SK-N-SH (cell line): ENCODE measurements around the gene CHD6. TPM values are rescaled to one million over a fixed set of nuclear protein-coding genes. Genes with fewer than 3 reads are reported as not detected.

ENCODE experiments used
- CTCF ChIA-PET: fragments of 300-600, 350-600 bp; formaldehyde crosslinking; extraction: SDS; loops from one replicate; lab custom pipeline; 2021; lab: Yijun Ruan, JAX
- POLR2A ChIA-PET: fragments of 350-600 bp; sonication (Branson Sonifier 250); formaldehyde crosslinking; extraction: SDS; loops from one replicate; lab custom pipeline; 2020; ENCODE audit warnings: antibody characterized with exemption, inconsistent platforms; lab: Yijun Ruan, JAX
- DNase-seq: peaks from one replicate; pipeline ENCODE4 v3.0.0; 2012
- H2AFZ ChIP-seq: fragments of 200-600 bp; sonication (generic); 2 replicates; pipeline ENCODE4 v1.8.1; 2016; ENCODE audit warnings: antibody characterized with exemption, mild to moderate bottlenecking, low read depth
- H3F3A ChIP-seq: fragments of 200-600 bp; sonication (generic); replicated peaks from 2 replicates; pipeline ENCODE3; 2016; ENCODE audit warnings: antibody characterized with exemption, mild to moderate bottlenecking; ENCODE audit not compliant: insufficient read depth
- H3K27ac ChIP-seq, 2 experiments: fragments of 200-500 bp in 1 of 2; fragments of 200-600 bp in 1 of 2; sonication (Bioruptor generic) in 1 of 2; sonication (generic), shearing (Covaris generic) in 1 of 2; 2 replicates each; pipeline versions ENCODE4 v1.5.1 to v1.6.1; 2014 to 2016; ENCODE audit warnings: low read depth in 2 of 2, inconsistent platforms in 1 of 2, low read length in 1 of 2, mild to moderate bottlenecking in 1 of 2, mixed read lengths in 1 of 2
- H3K27me3 ChIP-seq: fragments of 200-600 bp; sonication (generic), shearing (Covaris generic); 2 replicates; pipeline ENCODE4 v1.6.1; 2016; ENCODE audit warnings: mixed run types; ENCODE audit not compliant: insufficient read depth
- H3K36me3 ChIP-seq, 2 experiments: fragments of 200-500 bp in 1 of 2; fragments of 200-600 bp in 1 of 2; sonication (Bioruptor generic) in 1 of 2; sonication (generic) in 1 of 2; replicated peaks in 1 of 2; 2 replicates each; pipeline versions ENCODE3 to v1.5.1; 2014 to 2016; ENCODE audit warnings: low read length in 1 of 2, mild to moderate bottlenecking in 1 of 2; ENCODE audit not compliant: insufficient read depth in 2 of 2, control insufficient read depth in 1 of 2
- H3K4me1 ChIP-seq, 2 experiments: fragments of 200-500 bp in 1 of 2; fragments of 200-600 bp in 1 of 2; sonication (Bioruptor generic) in 1 of 2; sonication (generic), shearing (Covaris generic) in 1 of 2; 2 replicates each; pipeline versions ENCODE4 v1.5.1 to v1.6.1; 2014 to 2016; ENCODE audit warnings: low read depth in 1 of 2, low read length in 1 of 2, mixed run types in 1 of 2; ENCODE audit not compliant: insufficient read depth in 2 of 2, control insufficient read depth in 1 of 2
- H3K4me2 ChIP-seq: fragments of 200-600 bp; sonication (generic), shearing (Covaris generic); 2 replicates; pipeline ENCODE4 v1.6.1; 2017; ENCODE audit warnings: mixed run types
- H3K4me3 ChIP-seq, 2 experiments: fragments of 200-500 bp in 1 of 2; fragments of 200-600 bp in 1 of 2; sonication (Bioruptor generic) in 1 of 2; sonication (generic), shearing (Covaris generic) in 1 of 2; 2 replicates each; pipeline versions ENCODE4 v1.5.1 to v1.8.1; 2014 to 2016; ENCODE audit warnings: low read depth in 2 of 2, inconsistent platforms in 1 of 2, low read length in 1 of 2, mild to moderate bottlenecking in 1 of 2, mixed read lengths in 1 of 2, moderate library complexity in 1 of 2
- H3K79me2 ChIP-seq: fragments of 200-600 bp; sonication (generic); 2 replicates; pipeline ENCODE4 v1.8.1; 2017; ENCODE audit warnings: mild to moderate bottlenecking; ENCODE audit not compliant: insufficient read depth
- H3K9ac ChIP-seq: fragments of 200-600 bp; sonication (generic); 2 replicates; pipeline ENCODE4 v1.6.1; 2017; ENCODE audit warnings: mixed run types
- H3K9me2 ChIP-seq: fragments of 200-600 bp; sonication (generic); 2 replicates; pipeline ENCODE4 v1.6.1; 2017; ENCODE audit warnings: mixed run types
- H3K9me3 ChIP-seq: fragments of 200-600 bp; sonication (generic); 2 replicates; pipeline ENCODE4 v1.6.1; 2017; ENCODE audit warnings: mixed run types, mild to moderate bottlenecking, moderate library complexity
- H4K20me1 ChIP-seq: fragments of 200-600 bp; sonication (generic); 2 replicates; pipeline ENCODE4 v1.6.1; 2017; ENCODE audit warnings: mild to moderate bottlenecking, mixed run types; ENCODE audit not compliant: insufficient read depth
- CHD2 ChIP-seq: fragments of 150-350 bp; IDR thresholded peaks from 2 replicates; pipeline ENCODE4 v1.6.1; 2018; ENCODE audit warnings: low read length; ENCODE audit not compliant: partially characterized antibody
- EP300 ChIP-seq, 2 experiments: IDR thresholded peaks; 2 replicates each; pipeline versions ENCODE4 v1.4.0 to v1.6.1; 2012; ENCODE audit warnings: borderline replicate concordance in 1 of 2, low read depth in 1 of 2, low read length in 1 of 2
- FOSL2 ChIP-seq: IDR thresholded peaks from 2 replicates; pipeline ENCODE4 v1.4.0; 2012; ENCODE audit warnings: low read depth, mild to moderate bottlenecking, moderate library complexity, borderline replicate concordance
- GABPA ChIP-seq: IDR thresholded peaks from 2 replicates; pipeline ENCODE4 v1.4.0; 2012; ENCODE audit warnings: low read depth, mild to moderate bottlenecking
- JUND ChIP-seq: IDR thresholded peaks from 2 replicates; pipeline ENCODE4 v1.4.0; 2012
- MEF2A ChIP-seq: IDR thresholded peaks from 2 replicates; pipeline ENCODE4 v1.4.0; 2012; ENCODE audit warnings: low read depth, borderline replicate concordance
- TCF12 ChIP-seq: IDR thresholded peaks from 2 replicates; pipeline ENCODE4 v1.4.0; 2012
- USF2 ChIP-seq: fragments of 150-350 bp; IDR thresholded peaks from 2 replicates; pipeline ENCODE4 v1.6.1; 2017; ENCODE audit warnings: antibody characterized with exemption, low read length, low read depth, borderline replicate concordance
- YY1 ChIP-seq: IDR thresholded peaks from 2 replicates; pipeline ENCODE4 v1.4.0; 2012; ENCODE audit warnings: low read depth, mild to moderate bottlenecking
- WGBS: methylation state at CpG from one replicate; pipeline ENCODE4 v1.1.6; 2017; ENCODE audit warnings: low lambda C conversion rate; 5-methylcytosine and 5-hydroxymethylcytosine counted together
- polyA plus RNA-seq, 3 experiments: library from polyadenylated mRNA; depleted of rRNA; stranded (reverse); fragments of >200 nt; gene quantifications; 2 replicates each; pipeline ENCODE4 v1.2.3, GENCODE V29; 2012
- TF ChIP-seq, protein P1 (sequence below): IDR thresholded peaks from 2 replicates; pipeline ENCODE4 v1.4.0; 2012; ENCODE audit warnings: low read depth
- TF ChIP-seq, protein P2 (sequence below): IDR thresholded peaks from 2 replicates; pipeline ENCODE4 v1.4.0; 2012; ENCODE audit warnings: low read depth, borderline replicate concordance
- TF ChIP-seq, protein P3 (sequence below): IDR thresholded peaks from 2 replicates; pipeline ENCODE4 v1.4.0; 2012; ENCODE audit warnings: low read depth, borderline replicate concordance

CHD6 gene
- polyA plus RNA-seq, 1 of the 3 experiments (the other 2 are of a cell fraction): 7.1 TPM

DNA sequence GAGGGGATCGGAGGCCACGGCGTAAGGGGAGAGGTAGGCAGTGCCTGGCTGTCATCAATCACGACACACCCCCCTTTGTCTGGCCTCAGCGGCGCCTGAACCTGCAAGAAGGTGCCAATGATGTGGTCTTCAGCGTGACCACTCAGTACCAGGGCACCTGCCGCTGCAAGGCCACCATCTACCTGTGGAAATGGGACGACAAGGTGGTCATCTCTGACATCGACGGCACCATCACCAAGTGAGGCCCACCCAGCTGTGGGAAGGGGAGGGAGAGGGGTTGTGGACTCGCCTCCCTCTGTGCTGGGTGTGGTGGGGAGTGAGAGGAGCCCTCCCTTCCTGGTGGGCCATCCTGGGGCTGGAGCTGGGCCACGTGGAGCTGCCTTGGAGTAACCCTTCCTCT is 261.2 kb downstream of the CHD6 start:
- 94% methylated on average over 11 of the region's 13 CpGs for WGBS
- no peaks in the 10 kb centered on the region for H3K9me2 ChIP-seq
- ChIA-PET POLR2A (no interaction called here), CTCF (interaction anchor here (1.1 to 8.1 kb wide), 2 partner anchors 17 to 192 kb away, joined by 3 to 55 read pairs; partner anchors contain the start of gene LPIN3)
- no peaks in the 10 kb centered on the region for H4K20me1 ChIP-seq
- no peaks in the 10 kb centered on the region for H3K36me3 ChIP-seq
- H3K79me2 ChIP-seq: no peaks in the 10 kb centered on the region
- H2AFZ ChIP-seq: no peak overlapping the region
- H3K4me2 ChIP-seq: no peak overlapping the region
- TF ChIP-seq, protein P1, sequence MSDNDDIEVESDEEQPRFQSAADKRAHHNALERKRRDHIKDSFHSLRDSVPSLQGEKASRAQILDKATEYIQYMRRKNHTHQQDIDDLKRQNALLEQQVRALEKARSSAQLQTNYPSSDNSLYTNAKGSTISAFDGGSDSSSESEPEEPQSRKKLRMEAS: no peak
- TF ChIP-seq, protein P2, sequence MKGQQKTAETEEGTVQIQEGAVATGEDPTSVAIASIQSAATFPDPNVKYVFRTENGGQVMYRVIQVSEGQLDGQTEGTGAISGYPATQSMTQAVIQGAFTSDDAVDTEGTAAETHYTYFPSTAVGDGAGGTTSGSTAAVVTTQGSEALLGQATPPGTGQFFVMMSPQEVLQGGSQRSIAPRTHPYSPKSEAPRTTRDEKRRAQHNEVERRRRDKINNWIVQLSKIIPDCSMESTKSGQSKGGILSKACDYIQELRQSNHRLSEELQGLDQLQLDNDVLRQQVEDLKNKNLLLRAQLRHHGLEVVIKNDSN: no peak
- TF ChIP-seq TCF12: no peak
- TF ChIP-seq FOSL2: no peak
- no peak for TF ChIP-seq EP300 (IDR thresholded peaks at IDR 0.05; ENCODE audit: borderline replicate concordance in 1 of 2, low read depth in 1 of 2, low read length in 1 of 2)
- no peak for TF ChIP-seq CHD2
- TF ChIP-seq JUND: no peak
- no peak for TF ChIP-seq GABPA
- TF ChIP-seq, all 33 proteins: peak for 0
- no peak overlapping the region for H3K9ac ChIP-seq
- DNase-seq: no peak
- H3F3A ChIP-seq: no peaks in the 10 kb centered on the region
- H3K27ac ChIP-seq: no peak overlapping the region
- H3K9me3 ChIP-seq: no peaks in the 10 kb centered on the region
- no peaks in the 10 kb centered on the region for H3K27me3 ChIP-seq
- H3K4me1 ChIP-seq: peaks cover 0 to 7% of the 10 kb centered on the region in 2 experiments; a peak in 1 of 4 replicates
- no peak overlapping the region for H3K4me3 ChIP-seq

DNA sequence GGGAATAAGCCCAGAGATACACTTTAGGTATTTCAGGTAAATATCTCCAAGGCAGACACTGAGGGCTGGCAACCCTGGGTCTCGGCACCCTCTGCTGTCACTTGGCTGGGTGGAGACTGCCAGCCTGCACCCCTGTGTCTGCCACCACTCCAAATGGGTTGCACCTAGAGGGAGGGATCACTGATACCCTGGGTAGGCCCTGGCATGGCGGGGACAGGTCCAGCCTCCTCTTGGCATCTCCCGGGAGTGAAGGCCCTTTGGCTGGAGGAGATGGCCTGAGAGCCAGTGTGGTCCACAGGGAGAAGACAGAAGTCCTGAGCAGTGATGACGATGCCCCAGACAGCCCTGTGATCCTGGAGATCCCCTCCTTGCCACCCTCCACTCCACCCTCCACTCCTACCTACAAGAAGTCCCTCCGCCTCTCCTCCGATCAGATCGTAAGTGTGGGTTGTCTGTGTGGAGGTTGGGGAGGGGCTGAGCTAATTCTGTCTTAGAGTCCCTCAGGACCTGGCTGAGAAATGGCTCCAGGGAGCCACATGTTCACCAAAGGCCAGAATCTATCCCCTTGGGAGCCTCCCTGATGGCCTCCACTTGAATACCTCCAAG is 262.5 kb downstream of the CHD6 start:
- no peaks in the 10 kb centered on the region for H3K27me3 ChIP-seq
- H3K4me3 ChIP-seq: no peak overlapping the region
- ChIA-PET POLR2A (no interaction called here), CTCF (interaction anchor here (1.1 to 1.8 kb wide), 3 partner anchors 15 to 190 kb away, joined by 3 to 4 read pairs (median 3); partner anchors contain the start of gene LPIN3)
- peaks cover 0 to 3% of the 10 kb centered on the region in 2 experiments; a peak in 1 of 4 replicates for H3K4me1 ChIP-seq
- no peaks in the 10 kb centered on the region for H3K79me2 ChIP-seq
- no peak overlapping the region for H3K27ac ChIP-seq
- H3K9ac ChIP-seq: no peak overlapping the region
- no peak overlapping the region for H3K4me2 ChIP-seq
- no peaks in the 10 kb centered on the region for H3K36me3 ChIP-seq
- DNase-seq: no peak
- WGBS: 100% methylated on average over 3 of the region's 7 CpGs
- H4K20me1 ChIP-seq: no peaks in the 10 kb centered on the region
- no peaks in the 10 kb centered on the region for H3K9me2 ChIP-seq
- H3F3A ChIP-seq: no peaks in the 10 kb centered on the region
- H2AFZ ChIP-seq: no peak overlapping the region
- TF ChIP-seq TCF12: no peak
- TF ChIP-seq, protein P3, sequence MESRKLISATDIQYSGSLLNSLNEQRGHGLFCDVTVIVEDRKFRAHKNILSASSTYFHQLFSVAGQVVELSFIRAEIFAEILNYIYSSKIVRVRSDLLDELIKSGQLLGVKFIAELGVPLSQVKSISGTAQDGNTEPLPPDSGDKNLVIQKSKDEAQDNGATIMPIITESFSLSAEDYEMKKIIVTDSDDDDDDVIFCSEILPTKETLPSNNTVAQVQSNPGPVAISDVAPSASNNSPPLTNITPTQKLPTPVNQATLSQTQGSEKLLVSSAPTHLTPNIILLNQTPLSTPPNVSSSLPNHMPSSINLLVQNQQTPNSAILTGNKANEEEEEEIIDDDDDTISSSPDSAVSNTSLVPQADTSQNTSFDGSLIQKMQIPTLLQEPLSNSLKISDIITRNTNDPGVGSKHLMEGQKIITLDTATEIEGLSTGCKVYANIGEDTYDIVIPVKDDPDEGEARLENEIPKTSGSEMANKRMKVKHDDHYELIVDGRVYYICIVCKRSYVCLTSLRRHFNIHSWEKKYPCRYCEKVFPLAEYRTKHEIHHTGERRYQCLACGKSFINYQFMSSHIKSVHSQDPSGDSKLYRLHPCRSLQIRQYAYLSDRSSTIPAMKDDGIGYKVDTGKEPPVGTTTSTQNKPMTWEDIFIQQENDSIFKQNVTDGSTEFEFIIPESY: no peak
- no peak for TF ChIP-seq MEF2A
- no peak for TF ChIP-seq USF2
- no peak for TF ChIP-seq JUND
- TF ChIP-seq YY1: no peak
- TF ChIP-seq, all 33 proteins: peak for 0
- H3K9me3 ChIP-seq: no peaks in the 10 kb centered on the region
